Fibroblast of pulmonary artery (primary cell): Measurements from ENCODE around the gene GNAO1.

Source experiments
- DNase-seq: peaks from one replicate; pipeline ENCODE4 v3.0.0-alpha.2; 2010; ENCODE audit warnings: low read depth
- H3K4me3 ChIP-seq: replicated peaks from 2 replicates; pipeline ENCODE4 v1.5.1; 2011; ENCODE audit warnings: low read depth, mild to moderate bottlenecking, control low read depth, low read length, moderate library complexity
- TF ChIP-seq, protein P1 (sequence below): IDR thresholded peaks from 2 replicates; pipeline ENCODE4 v1.5.1; 2011; ENCODE audit warnings: mild to moderate bottlenecking, control low read depth, low read length, inconsistent platforms; ENCODE audit errors: missing control alignments

GNAO1 gene

DNA sequence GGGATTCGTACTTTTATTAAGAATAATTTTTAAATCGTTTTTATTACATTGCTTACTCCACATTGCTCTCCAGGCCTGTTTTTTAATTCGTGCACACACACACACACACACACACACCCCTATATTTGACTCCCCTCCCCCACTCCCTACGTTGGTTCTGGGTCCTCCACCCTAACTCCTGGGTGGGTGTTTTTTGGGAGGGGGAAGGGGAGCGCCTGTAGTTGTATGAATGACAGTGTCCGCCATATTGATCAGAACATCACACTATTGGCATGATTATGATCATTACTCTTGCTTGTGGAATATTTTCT is 1.3 kb downstream of the GNAO1 start:
- H3K4me3 ChIP-seq = no peak overlapping the region
- TF ChIP-seq, protein P1, sequence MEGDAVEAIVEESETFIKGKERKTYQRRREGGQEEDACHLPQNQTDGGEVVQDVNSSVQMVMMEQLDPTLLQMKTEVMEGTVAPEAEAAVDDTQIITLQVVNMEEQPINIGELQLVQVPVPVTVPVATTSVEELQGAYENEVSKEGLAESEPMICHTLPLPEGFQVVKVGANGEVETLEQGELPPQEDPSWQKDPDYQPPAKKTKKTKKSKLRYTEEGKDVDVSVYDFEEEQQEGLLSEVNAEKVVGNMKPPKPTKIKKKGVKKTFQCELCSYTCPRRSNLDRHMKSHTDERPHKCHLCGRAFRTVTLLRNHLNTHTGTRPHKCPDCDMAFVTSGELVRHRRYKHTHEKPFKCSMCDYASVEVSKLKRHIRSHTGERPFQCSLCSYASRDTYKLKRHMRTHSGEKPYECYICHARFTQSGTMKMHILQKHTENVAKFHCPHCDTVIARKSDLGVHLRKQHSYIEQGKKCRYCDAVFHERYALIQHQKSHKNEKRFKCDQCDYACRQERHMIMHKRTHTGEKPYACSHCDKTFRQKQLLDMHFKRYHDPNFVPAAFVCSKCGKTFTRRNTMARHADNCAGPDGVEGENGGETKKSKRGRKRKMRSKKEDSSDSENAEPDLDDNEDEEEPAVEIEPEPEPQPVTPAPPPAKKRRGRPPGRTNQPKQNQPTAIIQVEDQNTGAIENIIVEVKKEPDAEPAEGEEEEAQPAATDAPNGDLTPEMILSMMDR = no peak
- DNase-seq = no peak

DNA sequence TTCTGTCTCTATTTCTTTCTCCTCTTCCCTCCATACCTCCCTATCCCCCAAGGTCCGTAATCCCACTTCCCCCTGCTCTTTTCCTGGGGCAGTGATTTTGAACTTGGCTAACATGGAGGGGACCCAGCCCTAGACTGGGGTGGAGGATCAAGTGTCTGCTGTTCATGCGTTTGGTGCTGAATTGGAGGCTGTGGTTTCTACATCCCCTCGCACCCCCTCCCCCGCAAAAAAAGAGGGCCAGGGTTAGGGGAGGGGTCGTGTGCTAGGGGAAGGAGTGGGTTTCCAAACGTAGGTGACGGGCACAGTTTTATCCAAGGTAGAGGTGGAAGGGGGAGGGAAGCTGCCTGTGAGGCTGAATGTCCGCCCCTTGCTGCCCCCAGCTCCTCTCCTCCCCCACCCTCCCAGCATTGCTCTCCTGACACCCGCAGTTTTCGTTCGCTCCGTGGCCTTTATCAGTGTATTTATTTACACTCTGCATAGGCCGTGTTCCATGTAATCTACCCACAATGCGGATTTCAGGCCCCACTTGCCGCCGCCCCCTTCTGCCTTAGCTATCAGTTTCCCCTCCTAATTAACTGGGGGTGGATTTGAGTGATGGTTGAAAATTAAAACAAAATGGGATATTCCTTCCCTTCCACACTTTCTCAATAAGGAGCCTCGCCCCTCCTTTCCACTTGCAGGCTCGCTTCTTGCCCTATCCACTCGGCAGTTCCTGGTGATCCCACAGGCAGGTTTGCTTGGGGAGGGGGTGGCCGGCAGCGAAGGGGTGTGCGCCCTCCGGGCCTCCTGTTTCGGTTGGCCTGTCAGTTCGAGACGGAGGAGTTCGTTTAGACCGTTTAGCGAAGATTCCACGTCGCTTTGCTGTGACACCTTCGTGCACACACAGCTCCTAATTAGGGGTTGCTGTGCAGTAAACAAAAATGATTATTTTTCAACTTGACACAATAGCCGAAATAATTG is 2.0 kb downstream of the GNAO1 start:
- H3K4me3 ChIP-seq = no peak overlapping the region
- TF ChIP-seq, protein P1 = no peak
- DNase-seq = no peak

DNA sequence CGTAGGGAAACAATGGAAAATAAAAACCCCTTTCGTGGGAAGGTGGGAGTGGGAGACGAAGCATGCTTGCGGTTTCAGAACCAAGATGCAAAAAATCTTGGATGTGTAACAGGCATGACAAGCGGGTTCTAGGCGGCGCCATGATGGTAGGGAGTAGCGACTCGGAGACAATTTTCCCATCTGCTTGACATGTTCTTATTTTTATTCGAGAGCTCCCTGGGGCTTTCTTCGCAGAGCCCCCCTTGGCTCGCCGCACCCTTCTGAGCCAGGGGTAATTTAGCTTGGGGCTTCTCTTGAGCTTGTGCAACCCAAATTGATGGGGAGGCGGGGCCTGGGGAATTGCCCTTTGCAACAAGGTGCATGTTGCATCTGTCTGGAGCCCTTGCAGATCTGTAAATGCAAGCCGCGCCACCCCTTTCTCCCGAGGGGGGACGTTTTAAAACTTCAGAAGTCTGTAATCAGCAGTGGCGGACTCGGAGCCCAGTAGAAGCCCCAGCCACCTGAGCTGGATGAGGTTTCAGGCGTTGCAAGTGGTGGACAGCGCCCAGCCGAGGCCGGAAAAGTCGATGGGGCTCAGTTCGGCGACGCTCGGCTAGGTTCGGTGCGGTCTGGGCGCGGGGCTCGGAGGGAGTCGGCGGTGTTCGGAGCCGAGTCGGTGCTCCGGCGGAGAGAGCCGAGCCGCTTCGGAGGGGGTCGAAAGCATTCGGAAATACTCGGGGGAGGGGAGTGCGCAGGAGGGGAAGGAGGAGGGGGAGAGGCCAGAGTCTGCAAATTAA is 2.9 kb downstream of the GNAO1 start:
- DNase-seq = peak; percentile 62
- TF ChIP-seq, protein P1 = no peak
- no peak overlapping the region for H3K4me3 ChIP-seq

DNA sequence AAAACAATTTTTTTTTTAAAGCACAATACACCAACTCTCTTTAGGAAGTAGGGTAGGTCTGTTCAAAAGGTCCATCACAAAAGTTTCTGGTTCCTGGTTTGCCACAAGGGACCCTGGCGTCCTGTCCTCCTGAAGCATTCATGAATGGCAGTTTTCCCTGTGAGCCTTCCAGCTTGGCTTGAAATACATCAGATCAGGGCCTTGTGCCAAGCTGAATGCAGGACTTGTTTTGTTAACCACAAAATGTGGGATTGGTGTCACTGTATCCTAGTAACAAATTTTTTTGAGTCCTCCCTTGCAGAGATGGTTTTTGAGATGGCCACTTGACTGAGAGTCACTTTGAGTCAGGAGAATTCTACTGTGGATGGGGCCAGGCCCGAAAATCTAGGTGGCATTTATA is 3.9 kb downstream of the GNAO1 start:
- no peak overlapping the region for H3K4me3 ChIP-seq
- DNase-seq = no peak
- TF ChIP-seq, protein P1 = no peak

DNA sequence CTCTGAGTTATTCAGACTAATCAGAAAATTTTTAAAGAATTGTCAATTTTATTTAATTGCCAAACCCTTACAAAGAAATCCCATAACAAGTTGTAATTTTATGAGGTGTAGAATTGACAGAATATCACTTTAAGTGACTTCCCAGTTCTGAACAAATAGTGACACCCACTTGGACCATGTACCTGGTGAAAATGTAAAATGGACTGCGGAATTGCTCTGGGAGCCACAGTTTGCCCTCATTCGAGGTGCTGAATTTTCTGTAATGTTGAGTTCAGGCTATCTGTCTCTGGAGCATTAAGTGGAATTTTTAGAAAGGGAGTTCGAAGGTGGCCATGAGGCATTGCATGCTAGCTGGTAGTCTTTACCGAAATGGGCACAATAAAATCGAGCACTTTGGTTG is 5.1 kb downstream of the GNAO1 start:
- DNase-seq = no peak
- TF ChIP-seq, protein P1 = no peak

DNA sequence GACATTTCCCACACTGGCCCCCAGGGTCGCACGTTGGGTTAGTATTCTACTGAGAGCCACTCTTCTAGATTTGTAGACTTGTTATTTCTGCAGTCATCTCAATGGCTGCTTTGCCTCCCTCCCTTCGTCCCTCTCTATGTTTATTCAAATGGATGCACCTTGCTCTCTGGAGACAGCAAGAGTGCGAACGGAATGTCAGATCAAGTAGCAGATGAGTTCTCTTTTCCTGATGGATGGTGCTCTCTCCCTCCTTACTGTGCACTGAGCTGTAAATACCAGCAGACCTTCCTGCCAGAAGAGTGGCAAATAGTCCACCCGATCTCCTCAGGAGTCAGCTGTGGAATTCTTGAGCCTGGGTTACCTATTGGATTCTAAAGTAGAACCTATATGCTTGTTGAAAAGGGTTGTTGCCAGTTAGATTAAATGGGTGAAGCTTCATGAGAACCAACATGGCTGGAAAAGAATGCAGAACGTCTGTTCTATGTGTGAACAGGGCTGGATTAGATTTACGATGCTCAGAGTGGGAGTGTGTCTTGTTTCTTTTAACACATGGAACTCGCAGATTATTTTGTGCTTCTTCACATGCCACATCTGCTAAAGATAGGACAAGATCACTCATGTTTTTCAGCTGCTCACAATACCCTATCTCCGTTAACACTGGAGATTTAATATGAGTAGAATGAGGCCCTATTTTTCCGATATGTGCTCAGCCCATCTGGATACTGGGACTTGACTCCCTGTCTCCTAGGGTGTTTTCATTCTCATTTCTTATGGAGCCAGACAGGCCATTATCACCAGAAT is 6.1 kb downstream of the GNAO1 start:
- no peak for DNase-seq
- no peak overlapping the region for H3K4me3 ChIP-seq
- TF ChIP-seq, protein P1 = no peak

More for the DNA sequence above, 5.1 kb downstream of the GNAO1 start:
- no peak overlapping the region for H3K4me3 ChIP-seq
